Activated naive CD8-positive, alpha-beta T cell (primary cell): ENCODE measurements around the gene CITED1.
"Not testable (repeated sequence)": the region's sequence is repeated elsewhere in the genome, so short reads cannot be mapped to it uniquely, and the experiment has no call there.

ENCODE experiments used
- H3K27ac Mint-ChIP-seq: one replicate; pipeline ENCODE4 v1.8.0; 2021; ENCODE audit warnings: mixed read lengths
- H3K27me3 Mint-ChIP-seq: one replicate; pipeline ENCODE4 v1.8.0; 2021; ENCODE audit warnings: mixed read lengths
- H3K36me3 Mint-ChIP-seq: one replicate; pipeline ENCODE4 v1.8.0; 2021; ENCODE audit warnings: mixed read lengths
- H3K4me1 Mint-ChIP-seq: one replicate; pipeline ENCODE4 v1.8.0; 2021; ENCODE audit warnings: low read depth, mixed read lengths
- H3K4me3 Mint-ChIP-seq: one replicate; pipeline ENCODE4 v1.8.0; 2021; ENCODE audit warnings: mild to moderate bottlenecking, mixed read lengths
- H3K9me3 Mint-ChIP-seq: one replicate; pipeline ENCODE4 v1.8.0; 2021; ENCODE audit warnings: low read depth, mixed read lengths

The CITED1 gene, protein sequence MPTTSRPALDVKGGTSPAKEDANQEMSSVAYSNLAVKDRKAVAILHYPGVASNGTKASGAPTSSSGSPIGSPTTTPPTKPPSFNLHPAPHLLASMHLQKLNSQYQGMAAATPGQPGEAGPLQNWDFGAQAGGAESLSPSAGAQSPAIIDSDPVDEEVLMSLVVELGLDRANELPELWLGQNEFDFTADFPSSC

DNA sequence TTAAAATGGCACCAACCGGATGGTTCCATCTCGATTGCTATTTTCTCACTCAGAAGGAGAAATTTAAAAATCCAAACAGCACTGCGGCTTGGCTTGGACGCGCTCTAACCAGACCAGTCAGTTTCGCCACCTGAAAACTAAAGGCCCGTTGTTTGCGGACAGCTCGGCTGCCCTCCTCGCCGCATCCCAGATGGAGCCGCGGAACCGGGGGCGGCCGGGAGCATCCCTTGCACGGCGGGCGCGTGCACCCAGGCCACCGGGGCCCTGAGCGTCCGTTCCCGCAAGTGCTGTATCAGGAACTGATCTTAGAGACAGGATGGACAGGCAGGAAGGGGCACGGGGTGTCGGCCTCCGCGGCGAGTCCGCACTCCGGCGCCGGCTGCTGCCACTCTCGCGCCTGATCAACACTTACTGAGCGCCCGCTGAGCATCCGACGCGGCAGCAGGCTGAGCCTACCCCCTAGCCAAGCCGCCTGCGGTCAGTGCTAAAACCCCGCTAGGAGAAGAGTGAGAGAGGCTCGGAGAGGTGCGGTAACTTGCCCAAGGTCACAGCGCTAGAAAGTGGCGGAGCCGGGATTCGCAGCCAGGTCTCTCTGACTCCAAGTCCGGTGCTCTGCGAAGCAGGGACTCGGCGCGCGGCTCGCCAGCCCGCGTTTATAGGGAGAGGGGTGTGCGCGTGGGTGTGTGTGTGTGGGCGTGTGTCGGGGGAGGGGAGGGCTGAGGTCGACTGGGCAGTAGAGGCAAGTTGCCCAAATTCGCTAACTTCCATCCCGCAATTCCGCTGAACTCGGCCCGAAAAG lies at the start of gene CITED1:
TSS of gene CITED1 (minus strand) at position 629 of the 799 bp plus-strand sequence. CDS start 3,045 bp downstream, outside the sequence.
- H3K9me3 Mint-ChIP-seq: no peaks in the 10 kb centered on the region
- H3K4me1 Mint-ChIP-seq: peaks cover 25% of the 10 kb centered on the region
- peaks cover 12% of the 10 kb centered on the region for H3K27me3 Mint-ChIP-seq
- H3K27ac Mint-ChIP-seq: no peak within 1 kb of the TSS
- H3K36me3 Mint-ChIP-seq: no peaks in the 10 kb centered on the region
- peak within 1 kb of the TSS; percentile 87 for H3K4me3 Mint-ChIP-seq

DNA sequence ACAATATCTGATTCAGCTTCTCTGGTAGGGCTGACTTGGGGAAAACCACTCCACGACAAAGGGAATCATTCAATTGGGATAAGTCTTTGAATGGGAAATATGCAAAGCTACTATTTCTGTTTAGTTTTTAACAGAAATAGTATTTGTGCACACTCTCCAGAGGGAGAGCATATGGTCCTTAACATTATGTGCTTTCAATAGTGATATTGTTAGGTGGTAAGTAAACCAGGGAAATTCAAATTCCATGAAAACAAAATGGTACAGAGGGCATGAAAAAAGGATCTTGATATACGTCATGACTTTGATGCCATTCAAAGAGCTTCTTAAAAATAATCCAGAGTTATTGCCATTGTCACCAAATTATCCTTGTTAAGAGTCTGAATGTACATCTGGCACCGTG lies 47.1 kb upstream of the CITED1 start:
- H3K36me3 Mint-ChIP-seq: peaks cover 12% of the 10 kb centered on the region
- no peak overlapping the region for H3K27ac Mint-ChIP-seq
- H3K4me3 Mint-ChIP-seq: no peak overlapping the region
- H3K4me1 Mint-ChIP-seq: no peaks in the 10 kb centered on the region
- H3K9me3 Mint-ChIP-seq: no peaks in the 10 kb centered on the region
- no peaks in the 10 kb centered on the region for H3K27me3 Mint-ChIP-seq

DNA sequence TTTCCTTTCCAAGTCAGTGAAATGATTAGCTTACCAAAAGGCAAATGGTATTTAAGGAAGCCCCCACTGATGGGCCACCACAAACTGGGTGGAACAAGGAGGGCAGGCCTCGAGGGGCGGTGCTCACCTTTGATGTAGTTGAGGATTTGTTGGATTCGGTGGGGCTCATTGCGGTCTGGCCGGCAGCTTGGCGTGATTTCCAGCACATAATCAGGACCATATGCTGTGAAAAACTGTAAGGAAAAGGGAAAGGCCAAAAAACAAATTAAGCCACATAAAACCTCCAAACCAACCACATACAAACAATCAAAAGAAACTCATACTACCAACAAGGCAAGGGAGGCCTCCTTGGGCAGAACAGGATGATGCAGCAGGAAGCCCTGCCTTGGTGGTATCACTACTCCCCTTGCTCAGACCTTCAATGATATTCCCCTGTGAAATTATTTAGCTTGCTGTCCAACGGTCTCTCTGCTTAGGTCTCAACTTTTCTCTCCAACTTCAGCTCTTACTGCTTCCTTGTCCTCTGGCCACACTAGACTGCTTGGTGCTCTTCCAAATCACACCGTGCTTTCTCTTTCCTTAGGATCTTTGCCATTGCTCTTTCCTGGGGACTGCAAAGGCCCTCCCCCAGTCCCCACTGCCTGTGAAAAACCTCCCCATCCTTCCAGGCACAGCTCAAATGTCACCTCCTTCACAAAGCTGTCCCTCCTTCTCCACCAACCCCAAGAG lies 46.1 kb upstream of the CITED1 start:
- no peaks in the 10 kb centered on the region for H3K4me1 Mint-ChIP-seq
- no peak overlapping the region for H3K4me3 Mint-ChIP-seq
- H3K36me3 Mint-ChIP-seq: peaks cover 12% of the 10 kb centered on the region
- H3K27ac Mint-ChIP-seq: no peak overlapping the region
- H3K27me3 Mint-ChIP-seq: no peaks in the 10 kb centered on the region
- no peaks in the 10 kb centered on the region for H3K9me3 Mint-ChIP-seq

DNA sequence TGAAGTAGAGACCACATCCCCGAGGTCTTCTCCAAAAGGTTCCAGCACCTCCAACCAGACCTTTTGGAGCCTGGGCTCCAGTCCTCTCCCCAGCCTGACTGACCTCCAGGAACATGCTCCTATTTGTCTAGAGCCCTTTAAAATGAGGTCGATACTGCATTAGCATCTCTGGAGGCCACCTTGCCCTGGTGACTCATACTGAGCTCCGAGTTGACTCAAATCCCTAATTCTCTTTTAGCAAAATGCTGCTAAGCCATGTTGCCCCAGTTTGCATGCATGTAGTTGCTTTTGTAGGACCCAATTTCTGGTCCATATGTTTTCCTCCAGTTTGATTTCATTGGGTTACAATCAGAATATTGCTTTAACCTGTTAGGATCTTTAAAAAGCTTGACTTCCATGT lies 43.5 kb upstream of the CITED1 start:
- Mint-ChIP-seq H3K27me3 (no peaks in the 10 kb centered on the region), H3K36me3 (peaks cover 6% of the 10 kb centered on the region), H3K27ac (no peak overlapping the region), H3K4me1 (no peaks in the 10 kb centered on the region), H3K9me3 (no peaks in the 10 kb centered on the region), H3K4me3 (no peak overlapping the region)

DNA sequence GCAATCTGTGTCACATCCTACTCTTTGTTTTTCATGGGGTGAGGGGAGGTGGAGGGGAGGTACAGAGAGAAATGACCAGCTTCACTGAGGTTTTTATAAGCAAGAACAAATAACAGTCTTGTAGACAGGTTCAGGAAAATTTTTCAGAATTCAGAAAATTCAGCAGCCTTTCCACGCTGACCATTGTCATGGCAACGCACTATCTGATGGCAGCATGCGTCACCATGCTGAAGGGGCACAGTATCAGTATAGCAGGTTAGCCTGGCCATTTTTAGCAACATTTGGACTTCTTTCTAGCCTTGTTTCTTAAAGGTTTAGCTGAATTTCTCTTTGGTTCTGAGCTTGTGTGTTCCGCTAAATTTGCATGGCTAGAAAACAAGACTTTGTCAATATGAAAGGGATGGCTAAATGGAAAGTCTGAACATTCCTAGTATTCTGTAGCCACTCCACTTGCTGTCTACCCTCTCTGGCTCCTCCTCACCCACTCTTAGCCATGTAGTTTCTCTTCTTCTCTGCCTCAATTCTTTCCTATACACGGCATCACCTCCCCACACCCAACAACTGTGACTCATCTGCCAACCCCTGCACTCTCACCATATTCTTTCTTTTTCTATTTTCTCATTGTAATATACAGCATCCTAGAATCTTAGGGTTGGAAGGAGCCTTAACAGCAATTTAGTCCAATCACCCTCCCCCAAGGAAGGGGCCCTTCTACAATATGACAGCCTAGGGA lies 42.7 kb upstream of the CITED1 start:
- Mint-ChIP-seq H3K4me1 (no peaks in the 10 kb centered on the region), H3K27ac (no peak overlapping the region), H3K4me3 (no peak overlapping the region), H3K36me3 (peaks cover 6% of the 10 kb centered on the region), H3K27me3 (no peaks in the 10 kb centered on the region), H3K9me3 (no peaks in the 10 kb centered on the region)

DNA sequence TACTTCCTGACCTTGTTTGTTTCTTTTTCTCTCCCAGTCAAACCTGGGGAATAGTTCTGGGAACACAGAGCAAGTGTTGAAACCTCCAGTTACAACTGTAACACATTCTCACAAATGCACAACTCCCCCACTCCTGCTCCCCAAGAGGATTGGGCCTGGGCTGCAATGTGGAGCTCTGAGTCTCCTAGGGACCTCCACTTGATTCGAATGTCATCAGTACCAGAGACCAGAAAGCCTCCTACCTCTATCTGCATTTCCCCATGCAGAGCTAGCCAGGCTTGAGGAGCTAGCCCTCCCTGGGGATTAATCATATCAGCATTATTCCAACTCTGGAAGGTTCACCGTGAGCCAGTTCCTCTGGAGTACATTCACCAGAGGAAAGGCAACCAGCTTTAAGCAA lies 41.7 kb upstream of the CITED1 start:
- Mint-ChIP-seq H3K4me3 (no peak overlapping the region), H3K27ac (no peak overlapping the region), H3K9me3 (no peaks in the 10 kb centered on the region), H3K4me1 (no peaks in the 10 kb centered on the region), H3K36me3 (peaks cover 6% of the 10 kb centered on the region), H3K27me3 (no peaks in the 10 kb centered on the region)

DNA sequence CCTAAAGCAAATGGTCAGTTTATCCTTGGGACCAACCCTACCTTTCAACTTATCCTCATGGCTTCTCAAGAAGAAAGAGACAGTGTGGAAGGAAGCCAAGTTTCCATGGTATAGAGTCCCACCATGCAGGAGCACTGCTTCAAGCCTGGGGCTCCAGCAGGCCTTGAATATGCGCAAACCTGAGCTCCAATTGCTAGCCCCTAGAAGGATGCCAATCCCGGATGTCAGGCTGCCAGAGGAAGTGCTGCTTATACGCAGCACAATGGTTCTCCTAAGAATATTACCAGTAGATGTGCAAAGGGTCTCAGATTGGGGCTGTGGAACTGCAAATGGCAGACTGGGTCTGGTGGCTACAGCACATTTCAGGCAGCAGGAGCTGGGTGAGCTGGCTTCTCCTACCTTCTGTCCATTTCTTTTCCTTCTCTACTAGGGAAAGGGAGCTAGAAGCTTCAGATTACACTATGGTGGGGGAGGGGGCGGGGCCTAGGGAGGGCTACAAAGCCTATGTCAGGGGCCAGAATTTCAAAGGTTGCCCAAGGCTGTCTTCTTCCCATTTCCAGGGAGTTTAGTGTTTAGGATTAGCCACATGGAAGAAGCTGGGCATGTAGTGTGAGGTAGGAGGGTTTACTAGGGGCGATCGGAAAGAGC lies 40.7 kb upstream of the CITED1 start:
- H3K9me3 Mint-ChIP-seq: no peaks in the 10 kb centered on the region
- peaks cover 3% of the 10 kb centered on the region for H3K36me3 Mint-ChIP-seq
- no peaks in the 10 kb centered on the region for H3K27me3 Mint-ChIP-seq
- no peak overlapping the region for H3K27ac Mint-ChIP-seq
- no peaks in the 10 kb centered on the region for H3K4me1 Mint-ChIP-seq
- no peak overlapping the region for H3K4me3 Mint-ChIP-seq

DNA sequence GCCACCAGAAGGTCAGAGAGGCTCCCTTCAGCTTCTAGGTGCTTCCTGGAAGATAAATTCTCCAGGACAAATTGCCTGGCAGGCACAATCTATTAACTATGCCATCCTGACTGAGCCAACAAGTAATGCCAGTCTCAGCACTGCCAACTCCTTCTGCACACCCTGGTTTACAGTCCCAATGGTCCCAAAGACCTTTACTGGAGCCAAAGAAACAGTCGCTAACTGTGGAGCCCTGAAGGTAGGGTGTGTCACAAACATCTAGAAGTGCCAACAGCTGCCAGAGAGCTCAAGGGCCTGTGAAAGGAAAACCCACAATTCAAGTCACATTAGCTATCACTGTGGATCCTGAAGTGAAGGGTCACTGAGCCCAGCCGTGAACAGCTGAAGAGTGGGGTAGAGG lies 34.9 kb upstream of the CITED1 start:
- Mint-ChIP-seq H3K4me1 (no peaks in the 10 kb centered on the region), H3K36me3 (peaks cover 6% of the 10 kb centered on the region), H3K9me3 (no peaks in the 10 kb centered on the region), H3K27ac (no peak overlapping the region), H3K4me3 (no peak overlapping the region), H3K27me3 (no peaks in the 10 kb centered on the region)

DNA sequence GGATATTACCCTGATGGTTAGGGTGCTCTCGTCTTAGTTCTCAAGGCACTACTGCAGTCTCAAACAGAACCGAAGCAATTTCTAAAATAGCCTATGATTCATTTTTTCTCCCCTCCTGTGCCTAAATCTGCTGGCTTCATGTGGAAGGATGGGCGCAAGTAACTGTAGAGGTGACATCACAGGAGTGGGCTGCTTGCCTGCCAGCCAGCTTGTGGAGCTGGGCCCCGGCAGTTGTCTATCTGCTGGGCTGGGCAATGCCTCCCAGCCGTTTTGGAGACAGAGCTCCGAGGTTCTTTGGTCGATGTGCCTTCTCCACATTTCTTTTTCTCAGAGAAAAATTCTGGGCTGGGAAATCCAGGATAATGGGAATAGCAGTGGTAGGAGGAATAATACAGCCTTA lies 34.3 kb upstream of the CITED1 start:
- Mint-ChIP-seq H3K4me3 (no peak overlapping the region), H3K27ac (no peak overlapping the region), H3K27me3 (no peaks in the 10 kb centered on the region), H3K9me3 (no peaks in the 10 kb centered on the region), H3K36me3 (peaks cover 6% of the 10 kb centered on the region), H3K4me1 (no peaks in the 10 kb centered on the region)

DNA sequence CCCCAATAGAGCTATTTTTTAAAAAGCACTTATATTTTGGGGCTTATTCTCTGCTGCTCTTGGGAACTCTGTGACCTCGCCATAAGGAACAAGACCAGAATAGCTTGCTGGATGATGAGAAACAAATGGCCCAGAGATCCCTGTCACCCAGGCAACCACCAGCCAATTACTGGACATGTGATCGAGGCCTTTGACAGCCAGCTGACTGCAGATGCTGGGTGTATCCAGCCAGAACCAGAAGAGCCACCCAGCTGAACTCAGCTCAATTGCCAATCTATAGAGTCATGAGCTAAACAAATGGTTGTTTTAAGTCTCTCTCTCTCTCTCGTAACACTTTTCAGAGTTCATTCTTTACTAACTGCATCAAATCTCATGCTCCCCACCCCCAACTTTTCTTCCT lies 24.4 kb upstream of the CITED1 start:
- Mint-ChIP-seq H3K4me1 (peaks cover 6% of the 10 kb centered on the region), H3K4me3 (no peak overlapping the region), H3K9me3 (no peaks in the 10 kb centered on the region), H3K36me3 (peaks cover 8% of the 10 kb centered on the region), H3K27ac (no peak overlapping the region), H3K27me3 (no peaks in the 10 kb centered on the region)

DNA sequence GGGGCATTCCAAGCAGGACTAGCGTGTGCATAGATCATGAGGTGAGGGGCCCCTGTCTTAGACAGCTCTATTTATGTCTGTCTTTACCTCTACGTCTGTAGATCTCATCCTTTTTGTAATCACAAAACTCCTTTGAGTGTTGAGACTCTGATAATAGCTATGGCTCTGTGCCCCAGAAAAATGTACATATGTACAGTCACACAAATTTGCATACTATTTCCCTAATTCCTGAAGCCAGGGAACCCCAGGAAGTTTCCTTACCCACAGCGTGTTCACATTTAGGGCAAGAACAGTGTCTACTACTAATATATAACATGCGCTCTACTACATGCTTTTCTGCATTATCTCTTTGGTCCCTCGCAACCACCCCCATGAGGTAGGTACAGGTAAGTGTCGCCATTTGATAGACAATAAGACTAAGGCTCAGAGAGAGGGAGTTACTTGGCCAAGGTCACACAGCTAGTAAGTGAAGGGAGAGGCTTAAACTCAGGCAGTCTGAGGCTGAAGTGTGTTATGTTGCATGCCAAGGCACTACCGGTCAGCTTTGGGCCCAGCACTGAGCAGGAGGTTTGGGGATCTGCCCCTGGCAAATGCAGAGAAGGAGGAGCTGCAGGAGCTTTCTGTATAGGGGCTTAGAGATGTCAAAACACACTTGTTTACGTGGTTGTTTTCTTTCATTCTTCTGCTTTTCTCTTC lies 21.0 kb upstream of the CITED1 start:
- H3K4me3 Mint-ChIP-seq: no peak overlapping the region
- no peaks in the 10 kb centered on the region for H3K27me3 Mint-ChIP-seq
- H3K9me3 Mint-ChIP-seq: no peaks in the 10 kb centered on the region

DNA sequence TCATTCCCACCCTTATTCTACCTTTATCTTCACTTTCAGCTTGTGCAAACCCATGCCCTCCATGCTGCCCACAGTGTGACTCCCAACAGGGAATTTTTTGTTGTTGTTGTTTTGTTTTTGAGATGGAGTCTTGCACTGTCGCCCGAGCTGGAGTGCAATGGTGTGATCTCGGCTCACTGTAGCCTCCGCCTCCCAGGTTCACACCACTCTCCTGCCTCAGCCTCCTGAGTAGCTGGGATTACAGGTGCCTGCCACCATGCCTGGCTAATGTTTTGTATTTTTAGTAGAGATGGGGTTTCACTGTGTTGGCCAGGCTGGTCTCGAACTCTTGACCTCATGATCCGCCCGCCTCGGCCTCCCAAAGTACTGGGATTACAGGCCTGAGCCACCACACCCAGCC lies 13.9 kb upstream of the CITED1 start:
- H3K4me3 Mint-ChIP-seq, H3K27me3 Mint-ChIP-seq, H3K27ac Mint-ChIP-seq, H3K9me3 Mint-ChIP-seq, H3K4me1 Mint-ChIP-seq, H3K36me3 Mint-ChIP-seq: not testable (repeated sequence)

More for the DNA sequence above, 21.0 kb upstream of the CITED1 start:
- Mint-ChIP-seq H3K4me1 (peaks cover 1% of the 10 kb centered on the region), H3K36me3 (peaks cover 4% of the 10 kb centered on the region), H3K27ac (no peak overlapping the region)

DNA sequence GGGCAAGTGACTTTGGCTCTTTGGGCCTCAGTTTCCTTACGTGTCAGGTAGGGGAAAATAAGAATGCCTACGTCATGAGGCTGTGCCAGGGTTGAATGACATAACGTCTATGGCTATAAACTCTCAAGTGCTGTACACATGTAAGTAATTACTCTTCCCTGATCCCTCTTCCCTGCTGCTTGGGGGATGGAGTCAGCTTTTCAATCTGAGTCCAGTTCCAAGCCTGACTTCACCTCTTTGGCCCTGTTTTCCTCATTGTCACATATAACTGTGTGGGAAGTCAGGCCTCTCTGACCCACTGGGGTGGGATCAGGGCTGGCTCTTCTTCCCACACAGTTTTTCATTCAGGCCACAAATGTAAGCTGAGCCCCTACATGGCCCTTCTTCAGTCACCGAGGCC lies 11.4 kb upstream of the CITED1 start:
- Mint-ChIP-seq H3K27ac (no peak overlapping the region), H3K27me3 (no peaks in the 10 kb centered on the region), H3K4me1 (no peaks in the 10 kb centered on the region), H3K4me3 (no peak overlapping the region), H3K36me3 (no peaks in the 10 kb centered on the region), H3K9me3 (no peaks in the 10 kb centered on the region)
